ENCODE measurements around the gene KLHDC10.
"Not testable (repeated sequence)": the region's sequence is repeated elsewhere in the genome, so short reads cannot be mapped to it uniquely, and the experiment has no call there.

Gene KLHDC10

GRCh38 chr7:130142654-130143333, 72.5 kb downstream of the KLHDC10 start:
- DNase-seq: no peak

GRCh38 chr7:130143334-130143732, 73.0 kb downstream of the KLHDC10 start:
- DNase-seq: no peak

- no peak for DNase-seq
Measured at GRCh38 chr7:130143986-130144311, 73.6 kb downstream of the KLHDC10 start.

GRCh38 chr7:130144312-130145171, 74.2 kb downstream of the KLHDC10 start:
- no peak for DNase-seq

- DNase-seq: no peak
Measured at GRCh38 chr7:130145424-130146100, 75.2 kb downstream of the KLHDC10 start.

GRCh38 chr7:130146142-130146541, 75.8 kb downstream of the KLHDC10 start:
- not testable (repeated sequence) for DNase-seq

- no peak for DNase-seq
Measured at GRCh38 chr7:130146693-130147405, 76.5 kb downstream of the KLHDC10 start.

GRCh38 chr7:130147710-130148325, 77.5 kb downstream of the KLHDC10 start:
- DNase-seq: no peak

GRCh38 chr7:130148561-130148960, 78.2 kb downstream of the KLHDC10 start:
- no peak for DNase-seq

- no peak for DNase-seq
Measured at GRCh38 chr7:130149281-130150139, 79.2 kb downstream of the KLHDC10 start.

- DNase-seq: no peak
Measured at GRCh38 chr7:130150587-130150986, 80.3 kb downstream of the KLHDC10 start.

- peak; percentile 79 for DNase-seq
Measured at GRCh38 chr7:130151591-130152492, 81.5 kb downstream of the KLHDC10 start.

GRCh38 chr7:130152493-130153210, 82.3 kb downstream of the KLHDC10 start:
- peak; percentile 58 for DNase-seq

GRCh38 chr7:130153211-130153908, 83.0 kb downstream of the KLHDC10 start:
- no peak for DNase-seq

GRCh38 chr7:130154131-130154500, 83.8 kb downstream of the KLHDC10 start:
- no peak for DNase-seq

GRCh38 chr7:130154501-130155317, 84.4 kb downstream of the KLHDC10 start:
- no peak for DNase-seq

GRCh38 chr7:130156140-130156539, 85.8 kb downstream of the KLHDC10 start:
- DNase-seq: no peak

GRCh38 chr7:130157700-130158099, 87.4 kb downstream of the KLHDC10 start:
- DNase-seq: no peak
